C1 segment of cervical spinal cord (tissue), 14 donors: ENCODE data around the gene RAB11FIP5.

Experiments
- DNase-seq, 14 donors: peaks; one replicate each; lab custom pipeline; 2025; lab: John Stamatoyannopoulos, UW

Gene RAB11FIP5

DNA sequence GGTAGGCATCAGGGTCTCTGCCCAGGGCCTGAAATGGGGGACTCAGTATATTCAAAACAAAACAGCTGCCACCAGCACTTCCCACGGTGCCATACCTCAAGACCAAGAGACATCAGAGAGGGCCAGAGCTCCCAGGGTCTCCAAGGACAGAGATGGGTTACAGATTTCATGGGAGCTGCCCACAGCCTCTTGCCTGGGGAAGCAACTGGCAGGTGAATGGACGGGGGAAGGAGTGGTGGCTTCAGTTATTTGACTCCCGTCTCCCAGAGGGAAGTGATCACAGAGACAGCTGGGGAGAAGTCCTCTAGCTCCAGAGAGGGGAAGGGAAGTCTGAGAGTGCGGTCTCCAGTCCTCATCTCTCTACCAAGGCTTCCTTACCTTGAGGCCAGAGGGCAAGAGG is 25.4 kb downstream of the RAB11FIP5 start:
- DNase-seq = no peak

DNA sequence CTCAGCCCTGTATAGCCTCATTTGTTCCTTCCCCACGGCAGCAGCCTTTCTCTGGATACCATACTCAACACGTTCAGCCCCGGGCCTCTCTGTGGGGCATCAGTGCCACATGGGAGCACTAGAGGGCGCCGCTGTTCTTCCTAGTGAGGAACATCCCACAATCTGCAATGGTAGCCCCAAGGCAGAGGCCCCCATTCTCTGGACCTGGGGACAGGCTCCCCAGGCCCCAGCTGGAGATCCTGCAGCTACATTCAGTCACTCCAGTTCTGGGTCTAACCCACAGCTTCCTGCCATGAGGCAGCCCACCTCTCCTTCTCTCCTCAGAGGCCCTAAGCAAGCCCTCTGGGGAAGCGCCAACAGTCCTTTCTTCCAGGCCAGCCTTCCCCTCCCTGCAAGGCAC is 27.1 kb downstream of the RAB11FIP5 start:
- DNase-seq = peak in 13 of 14 donors; percentile 7 to 73 (median 50)

DNA sequence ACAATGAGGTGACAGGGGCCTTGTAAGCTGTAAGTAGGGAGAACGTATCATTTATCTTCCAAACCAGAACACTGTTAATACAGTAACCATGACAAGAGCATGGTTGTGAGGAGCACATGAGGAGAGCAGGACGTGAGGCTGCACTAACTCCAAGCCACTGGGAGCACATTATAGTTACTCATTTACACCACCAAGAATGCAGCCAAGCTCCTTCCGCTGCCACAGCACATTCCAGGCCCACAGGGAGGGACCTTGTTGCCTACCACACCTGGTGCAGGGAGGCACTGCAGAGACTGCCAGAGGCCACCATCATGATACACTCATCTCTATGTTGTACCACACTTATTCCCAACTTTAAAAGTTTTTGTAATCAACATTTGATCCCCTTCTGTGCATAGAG is 27.8 kb downstream of the RAB11FIP5 start:
- DNase-seq = no peak

DNA sequence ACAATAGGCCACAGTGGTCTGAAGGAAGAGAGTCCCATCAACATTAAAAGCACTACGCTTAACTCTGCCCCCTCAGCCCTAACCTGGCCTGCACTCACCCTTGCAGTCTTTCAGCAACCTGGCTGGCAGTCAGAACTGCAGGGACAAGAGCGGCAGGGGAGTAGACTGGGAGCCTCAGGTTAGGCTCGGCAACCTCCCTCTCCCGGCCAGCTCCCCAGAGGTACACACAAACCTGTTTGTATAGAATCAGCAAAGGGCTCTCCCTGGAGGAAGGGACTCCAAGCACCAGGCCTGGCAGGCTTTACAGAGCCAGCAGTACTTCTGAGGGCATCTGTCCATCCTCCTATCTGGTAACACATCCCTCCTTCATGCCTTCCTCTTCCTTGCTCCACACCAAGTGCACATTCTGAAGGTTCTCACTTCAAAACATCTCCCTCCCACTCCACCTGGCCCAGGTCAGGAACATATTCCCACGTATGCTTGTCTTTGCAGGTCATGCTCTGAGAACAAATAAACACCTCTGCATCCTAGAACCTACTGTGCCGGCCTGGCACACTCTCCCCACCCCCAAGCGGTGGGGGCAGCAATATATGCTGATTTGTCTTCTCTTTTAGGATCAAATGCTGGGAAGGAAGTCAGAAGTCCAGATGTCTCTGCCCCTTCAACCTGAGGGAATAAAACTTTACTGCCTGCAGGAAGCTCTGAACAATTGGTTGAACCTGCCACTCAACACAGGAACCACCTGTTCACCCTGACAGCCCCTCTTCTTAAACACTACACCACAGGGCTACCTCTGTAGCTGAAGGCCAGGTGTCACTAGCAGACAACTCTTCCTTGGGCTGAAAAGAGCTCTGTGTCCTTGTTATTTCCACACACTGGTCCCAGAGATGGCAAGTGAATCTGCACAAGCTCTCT is 28.6 kb downstream of the RAB11FIP5 start:
- no peak for DNase-seq

DNA sequence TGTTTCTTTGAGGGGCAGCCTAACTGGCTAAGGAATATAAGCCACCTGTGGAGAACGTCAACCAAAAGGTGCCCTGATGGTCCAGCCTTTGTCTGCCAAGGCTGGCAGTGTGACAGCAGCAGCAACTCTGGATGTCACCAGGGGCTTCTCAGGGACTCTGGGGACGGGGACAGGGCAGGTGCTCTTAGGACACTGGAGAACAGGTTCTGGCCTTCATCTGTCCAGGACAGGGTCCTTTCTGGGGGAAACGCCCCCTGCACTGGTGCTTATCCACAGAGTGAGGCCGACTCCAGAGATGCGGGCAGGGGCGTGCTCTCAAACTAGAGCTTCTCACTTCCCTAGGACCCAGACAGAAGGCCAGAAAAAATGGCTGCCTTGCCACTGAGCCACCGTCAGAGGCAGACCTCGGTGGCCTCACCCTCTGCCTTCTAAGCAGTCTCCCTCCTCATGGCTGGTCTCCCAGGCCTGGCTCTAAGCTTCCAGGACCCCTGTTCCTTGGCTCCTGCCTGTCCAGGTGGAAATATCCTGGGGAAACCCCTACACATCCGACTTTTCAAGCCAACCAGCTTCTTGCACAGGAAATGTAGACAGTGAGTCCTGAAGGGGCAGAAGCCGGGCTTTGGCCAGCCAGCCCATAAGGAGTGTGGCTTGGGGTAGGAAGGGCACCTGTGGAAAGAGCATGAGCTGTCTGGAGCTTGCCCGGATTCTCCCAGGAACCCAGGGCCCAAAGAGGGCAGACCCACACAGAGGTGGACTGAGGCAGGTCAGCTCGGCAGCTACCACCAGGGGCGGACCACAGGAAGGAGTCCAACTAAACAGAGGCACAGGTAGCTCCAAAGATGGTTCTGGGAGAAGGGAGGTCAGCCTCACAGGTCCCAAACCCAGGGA is 30.0 kb downstream of the RAB11FIP5 start:
- no peak for DNase-seq

DNA sequence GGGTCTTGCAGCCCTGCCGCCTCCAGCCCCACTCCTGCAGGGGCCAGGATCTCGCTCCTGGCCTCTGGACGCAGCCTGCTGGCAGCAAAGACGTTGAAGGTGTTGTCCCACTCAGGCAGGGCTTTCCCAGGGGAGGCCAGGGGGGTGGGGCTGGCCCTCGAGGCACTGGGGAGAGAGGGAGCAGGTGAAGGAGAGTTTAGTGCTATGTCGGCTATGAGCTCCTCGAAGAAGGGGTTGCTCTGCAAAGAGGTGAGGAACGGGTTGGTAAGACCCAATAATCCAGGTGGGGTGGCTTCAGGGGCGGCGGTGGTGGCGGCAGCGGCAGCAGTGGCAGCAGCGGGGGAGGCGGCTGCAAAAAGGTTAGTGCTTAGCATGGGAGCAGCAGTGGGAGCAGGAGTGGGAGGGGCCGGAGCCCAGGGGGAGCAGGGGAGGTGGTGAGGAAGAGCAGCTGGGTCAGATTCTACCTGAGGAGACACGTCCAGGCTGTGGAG is 31.5 kb downstream of the RAB11FIP5 start:
- no peak for DNase-seq

DNA sequence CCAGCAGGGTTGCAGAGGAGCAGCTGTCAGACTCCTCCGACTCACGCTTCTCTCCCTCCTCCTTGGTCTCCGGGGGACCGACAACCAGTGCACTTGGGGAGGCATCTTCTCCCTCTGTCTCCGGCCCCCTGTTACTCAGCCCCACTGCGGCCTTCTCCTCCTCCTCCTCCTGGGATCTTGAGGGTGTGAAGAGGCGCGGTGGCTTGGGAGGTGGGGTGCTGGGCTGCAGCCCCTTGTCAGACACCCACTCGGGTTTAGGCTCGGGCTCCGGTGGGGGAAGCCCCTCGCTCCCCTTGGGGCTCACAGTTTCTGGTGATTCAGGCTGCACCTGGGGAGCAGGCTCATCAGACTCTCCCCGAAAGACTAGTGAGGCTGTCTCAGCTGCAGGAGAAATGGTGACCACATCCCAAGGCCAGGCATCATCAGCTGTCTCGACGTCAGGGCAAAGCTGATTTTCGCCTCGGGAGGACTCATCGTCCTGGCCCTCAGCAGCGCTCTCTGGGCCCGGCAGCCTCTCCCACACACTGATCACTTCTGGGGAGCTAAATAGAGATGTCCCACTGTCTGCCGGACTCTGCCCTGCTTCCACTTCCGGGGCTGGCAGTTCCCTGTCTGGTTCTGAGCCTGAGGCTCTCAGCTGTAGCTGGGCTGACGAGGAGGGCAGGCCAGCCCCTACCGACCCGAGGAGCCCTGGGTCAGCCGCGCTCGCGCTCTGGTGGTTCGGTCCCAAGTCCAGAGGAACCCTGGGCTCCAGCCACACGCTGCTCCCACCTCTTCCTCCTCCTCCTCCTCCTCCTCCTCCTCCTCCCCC is 32.2 kb downstream of the RAB11FIP5 start:
- peak in 1 of 14 donors; percentile 6 for DNase-seq

DNA sequence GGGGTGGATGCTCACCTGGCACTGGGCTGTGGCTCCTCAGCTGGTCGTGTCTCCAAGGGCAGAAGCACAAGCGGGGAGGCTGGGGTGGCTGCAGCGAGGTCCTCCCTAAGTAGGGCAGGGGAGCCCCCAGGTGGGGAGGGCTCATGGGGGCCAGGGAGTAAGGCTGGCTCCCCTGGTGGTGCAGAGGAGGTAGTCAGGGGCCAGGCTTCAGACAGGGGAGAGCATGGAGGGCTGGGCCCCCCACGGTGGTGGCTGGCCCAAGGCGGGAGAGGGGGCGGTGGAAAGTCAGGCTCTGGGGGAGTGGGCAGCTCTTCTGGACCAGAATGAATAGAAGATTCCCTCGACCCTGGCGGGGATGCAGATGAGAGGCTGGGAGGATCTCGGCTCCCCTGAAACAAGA is 33.1 kb downstream of the RAB11FIP5 start:
- no peak for DNase-seq

DNA sequence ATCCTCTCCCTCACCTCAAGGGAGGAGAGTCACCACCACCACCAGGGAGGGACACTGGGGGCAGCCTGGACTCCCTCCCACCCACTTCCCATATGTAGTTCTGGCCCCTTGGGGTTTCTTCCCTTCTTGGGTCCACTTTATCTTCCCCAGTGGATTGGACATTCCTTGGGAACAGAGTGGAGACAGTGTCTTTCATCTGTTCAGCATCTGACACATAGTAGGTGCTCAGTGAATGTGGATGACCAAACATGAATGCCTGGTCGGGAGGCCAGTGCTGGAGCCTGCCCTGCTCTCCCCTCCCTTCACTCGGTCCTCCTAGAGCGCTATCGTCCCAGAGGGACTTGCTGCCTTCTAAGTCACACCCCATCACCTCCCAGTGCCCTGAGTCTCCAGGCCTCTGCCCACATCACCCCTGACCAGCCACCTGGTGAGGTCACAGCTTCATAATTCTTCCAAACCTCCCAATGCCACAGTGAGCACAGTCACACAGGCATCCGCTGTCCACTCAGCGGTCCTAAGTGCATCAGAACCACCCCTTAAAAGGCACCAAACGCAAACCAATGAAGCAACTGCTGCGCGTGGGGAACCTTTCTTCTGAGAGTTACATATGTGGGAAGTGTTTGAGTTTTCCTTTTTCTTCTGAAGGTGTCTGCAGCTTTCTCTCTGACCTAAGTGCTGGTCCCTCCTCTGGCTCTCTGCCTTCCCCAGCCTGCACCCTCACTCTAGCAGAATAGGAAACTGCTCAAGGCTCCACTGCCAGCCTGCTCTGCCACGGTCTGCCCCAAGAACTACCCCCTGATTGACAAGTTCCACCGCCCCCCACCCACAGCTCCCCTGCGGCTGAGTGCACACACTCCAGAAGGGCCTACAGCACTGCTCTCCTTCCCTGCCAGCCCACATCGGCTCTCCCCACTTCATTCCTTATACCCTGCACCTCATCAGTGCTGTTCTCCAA is 34.0 kb downstream of the RAB11FIP5 start:
- DNase-seq = no peak

DNA sequence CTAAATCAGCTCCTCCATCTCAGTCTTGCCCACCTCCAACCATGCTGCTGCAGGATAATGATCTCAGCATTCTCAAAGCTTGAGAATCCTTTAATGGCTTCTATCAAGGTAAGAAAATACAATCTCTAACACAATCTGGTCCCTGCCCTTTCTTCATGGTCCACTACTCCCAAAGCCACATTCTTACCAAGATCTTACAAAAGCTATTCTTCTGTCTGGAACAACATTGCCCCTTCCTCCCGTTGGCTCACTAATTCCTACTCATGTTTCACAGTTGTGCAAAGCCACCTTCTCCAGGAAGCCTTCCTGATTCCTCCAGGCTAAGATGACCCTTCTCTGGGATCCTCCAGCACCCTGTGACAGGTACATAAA is 35.3 kb downstream of the RAB11FIP5 start:
- DNase-seq = no peak

DNA sequence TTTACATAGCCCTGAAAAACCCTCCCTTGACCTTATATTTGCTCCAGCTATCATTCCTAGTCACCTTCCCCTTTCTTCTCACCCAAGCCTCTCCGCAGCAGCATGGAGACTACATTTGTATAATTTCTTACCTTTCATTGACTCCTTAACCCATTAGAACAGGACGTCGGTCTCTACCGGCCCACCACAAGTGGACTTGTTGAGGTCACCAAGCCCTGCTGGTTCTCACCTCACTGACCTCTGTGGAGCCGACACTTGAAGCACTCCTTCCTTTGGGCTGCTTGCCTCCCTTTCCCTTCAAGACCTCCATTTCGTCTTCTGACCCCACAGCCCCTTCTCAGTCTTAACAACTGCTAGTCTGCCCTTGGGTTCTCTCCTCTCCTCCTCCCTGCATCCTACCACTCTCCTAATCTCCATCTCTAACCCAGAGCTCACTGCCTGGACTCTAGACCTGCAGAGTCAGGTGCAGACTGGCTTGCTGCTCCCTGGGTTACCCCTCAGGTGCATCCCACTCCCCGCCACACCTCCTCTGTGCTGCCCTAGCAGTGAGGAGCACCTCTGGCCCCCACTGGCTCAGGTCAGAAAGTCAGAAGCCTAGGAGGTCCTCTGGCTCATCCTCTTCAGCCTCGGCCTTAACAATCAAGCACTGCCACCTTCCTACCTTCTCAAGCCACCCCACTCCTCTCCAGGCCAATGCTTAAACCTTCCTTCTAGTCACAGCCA is 35.9 kb downstream of the RAB11FIP5 start:
- DNase-seq = no peak

DNA sequence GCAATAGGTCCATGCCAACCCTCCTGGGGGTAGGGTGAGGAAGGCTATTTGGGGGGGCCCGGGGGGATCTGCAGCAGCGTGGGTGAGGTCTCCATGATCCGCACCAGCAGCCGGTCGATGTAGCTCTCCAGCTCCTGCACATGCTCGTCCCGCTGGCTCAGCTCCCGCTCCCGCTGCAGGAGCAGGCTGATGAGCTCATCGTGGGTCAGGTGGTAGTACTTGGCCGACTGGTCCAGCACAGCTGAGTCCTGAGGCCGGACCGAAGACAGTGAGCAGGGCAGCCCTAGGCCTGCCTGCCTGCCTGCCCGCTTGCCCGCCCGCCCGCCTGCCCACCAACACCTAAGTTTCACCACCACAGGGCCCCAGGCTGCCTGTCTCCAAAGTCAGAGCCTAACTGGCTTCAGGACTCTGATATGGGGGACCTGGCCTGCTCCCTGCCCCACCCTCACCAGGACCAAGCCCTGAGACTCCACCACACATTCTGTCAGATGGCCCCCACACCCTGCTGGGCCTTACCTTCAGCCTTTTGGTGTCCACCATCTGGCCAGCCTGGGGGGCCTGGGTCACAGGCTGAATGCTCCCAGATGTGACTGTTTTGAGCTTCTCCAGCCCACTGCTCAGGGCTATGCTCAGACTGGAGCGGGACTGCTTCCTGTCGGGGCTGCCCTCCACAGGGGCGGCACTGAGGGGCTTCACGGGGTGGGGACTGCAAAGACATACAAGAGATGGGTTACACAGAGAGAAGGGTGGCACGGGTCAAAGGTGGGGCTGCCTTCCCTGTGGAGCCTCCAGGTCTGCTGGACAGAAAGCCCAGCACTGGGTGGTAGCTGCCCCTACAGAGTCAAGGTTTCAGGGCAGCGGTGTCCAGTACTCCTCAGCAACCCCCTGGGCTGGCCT is 37.0 kb downstream of the RAB11FIP5 start:
- DNase-seq = peak in 11 of 14 donors; percentile 9 to 94 (median 65)

DNA sequence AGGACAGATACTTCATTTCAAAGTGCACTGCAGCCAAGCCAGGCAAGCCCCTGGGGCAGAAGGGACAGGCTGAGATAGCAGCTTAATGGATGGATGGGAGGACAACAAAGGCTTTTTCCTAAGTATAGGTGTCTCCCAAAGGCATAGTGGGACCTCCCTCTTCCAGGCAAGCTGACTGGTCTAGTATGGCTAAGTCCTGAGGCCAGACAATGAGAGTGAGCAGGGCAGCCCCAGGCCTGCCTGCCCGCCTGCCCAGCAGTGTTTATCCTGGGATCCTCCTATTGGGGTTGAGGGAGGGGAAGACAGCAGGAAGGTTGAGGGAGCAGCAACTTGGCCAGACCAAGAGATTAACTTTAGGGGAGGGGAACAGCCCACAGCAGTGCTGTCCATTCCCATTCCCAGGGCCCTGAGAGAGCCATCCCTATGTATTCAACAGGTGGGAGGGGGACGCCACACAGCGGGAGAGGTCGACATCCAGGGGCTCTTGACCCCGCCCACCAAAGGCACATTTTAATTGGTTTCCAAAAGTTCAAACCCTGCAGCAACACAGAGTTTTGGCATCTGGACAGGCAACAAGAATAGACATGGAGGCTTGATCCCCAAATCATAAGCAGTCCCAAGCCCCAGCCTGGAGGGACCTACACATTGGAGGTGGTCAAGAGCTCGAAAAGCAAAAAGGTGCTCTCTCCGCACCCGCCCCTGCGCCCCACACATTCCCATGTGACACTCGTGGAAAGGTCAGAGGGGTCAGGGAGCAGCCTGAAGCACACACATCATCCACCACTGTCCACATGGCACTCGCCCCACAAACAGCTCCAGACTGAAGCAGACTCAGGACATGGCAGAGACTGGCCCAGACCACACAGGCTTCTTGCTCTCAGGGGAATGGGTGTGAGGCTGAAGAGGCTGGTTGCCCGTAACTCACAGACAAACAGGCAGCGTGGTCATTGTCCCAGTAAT is 38.4 kb downstream of the RAB11FIP5 start:
- no peak for DNase-seq

DNA sequence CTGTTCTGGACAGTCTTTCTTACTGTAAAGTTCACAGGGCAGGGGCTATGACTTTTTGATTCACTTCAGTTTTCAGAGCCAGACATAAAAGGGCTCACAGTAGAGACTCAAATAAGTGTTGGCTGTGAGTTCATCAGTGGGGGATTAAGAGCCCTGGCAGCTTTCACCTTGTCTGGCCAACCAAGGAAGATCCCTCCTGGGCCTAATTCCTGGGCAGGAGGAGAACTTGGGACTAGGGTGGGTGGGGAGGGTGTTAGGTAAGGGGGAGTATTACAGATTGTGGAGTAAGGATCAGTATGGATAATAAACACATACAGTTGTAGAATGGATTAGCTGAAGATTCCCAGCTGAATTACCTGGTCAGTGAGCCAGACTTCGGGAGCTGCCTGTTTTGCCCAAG is 40.3 kb downstream of the RAB11FIP5 start:
- DNase-seq = no peak

DNA sequence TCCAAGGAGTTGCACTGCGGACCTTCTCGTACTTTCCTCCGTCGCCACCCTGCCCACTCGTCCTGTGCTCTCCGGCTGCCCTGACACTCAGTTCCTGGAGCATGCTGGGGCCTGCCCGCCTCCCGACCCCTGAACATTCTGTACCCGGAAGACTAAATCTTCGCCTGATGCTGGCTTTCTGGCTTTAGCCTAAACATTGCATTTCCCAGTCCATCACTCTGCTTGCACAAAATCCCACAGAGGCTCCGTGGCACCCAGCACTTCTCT is 40.7 kb downstream of the RAB11FIP5 start:
- peak in 2 of 14 donors; percentile 61 to 70 for DNase-seq

DNA sequence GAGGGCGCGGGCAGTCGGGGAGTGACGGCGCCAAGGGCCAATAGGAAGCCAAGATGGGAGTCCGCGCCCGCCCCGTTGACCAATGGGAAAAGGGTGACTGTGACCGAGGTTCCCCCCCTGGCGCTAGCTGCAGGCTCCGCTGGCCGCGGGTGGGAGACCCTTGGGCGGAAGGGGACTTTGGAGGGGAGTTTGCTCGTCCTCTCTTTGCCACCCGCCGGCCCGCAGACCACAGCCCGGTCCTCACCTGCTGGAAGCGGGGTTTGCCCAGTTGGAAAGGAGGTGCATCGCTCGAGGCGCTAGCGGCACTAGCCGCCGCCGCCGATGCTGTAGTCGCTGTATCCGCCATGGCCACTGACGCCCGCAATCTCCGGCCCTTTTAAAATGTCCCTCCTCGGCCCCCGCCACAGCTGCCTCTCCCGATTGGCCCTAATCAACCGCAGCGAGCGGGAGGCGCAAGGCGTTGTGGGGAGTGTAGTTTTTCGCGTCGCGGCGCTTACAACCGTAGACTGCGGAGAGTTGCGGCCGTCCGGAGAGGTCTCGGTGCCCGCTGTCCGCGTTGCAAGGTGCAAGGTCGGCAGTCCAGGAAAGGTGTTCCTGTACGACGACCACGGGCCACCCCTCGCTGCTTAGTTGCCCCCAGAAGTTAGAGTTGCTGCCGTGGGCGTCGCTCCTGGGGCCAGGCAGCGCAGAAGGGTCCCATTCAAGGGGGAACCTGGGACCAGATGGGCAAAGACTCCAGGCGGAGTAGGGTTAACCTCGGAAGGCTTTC is 41.2 kb downstream of the RAB11FIP5 start, which contains the start of gene SFXN5:
Gene SFXN5 (minus strand): TSS at position 353 of the 769 bp plus-strand sequence. CDS start 7 bp downstream, at position 346.
- peak; percentile 91 to 99 (median 97) for DNase-seq
